Measurements from ENCODE around the gene OR2T2.
"Not testable (repeated sequence)": the region's sequence is repeated elsewhere in the genome, so short reads cannot be mapped to it uniquely, and the experiment has no call there.

The OR2T2 gene, protein sequence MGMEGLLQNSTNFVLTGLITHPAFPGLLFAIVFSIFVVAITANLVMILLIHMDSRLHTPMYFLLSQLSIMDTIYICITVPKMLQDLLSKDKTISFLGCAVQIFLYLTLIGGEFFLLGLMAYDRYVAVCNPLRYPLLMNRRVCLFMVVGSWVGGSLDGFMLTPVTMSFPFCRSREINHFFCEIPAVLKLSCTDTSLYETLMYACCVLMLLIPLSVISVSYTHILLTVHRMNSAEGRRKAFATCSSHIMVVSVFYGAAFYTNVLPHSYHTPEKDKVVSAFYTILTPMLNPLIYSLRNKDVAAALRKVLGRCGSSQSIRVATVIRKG

DNA sequence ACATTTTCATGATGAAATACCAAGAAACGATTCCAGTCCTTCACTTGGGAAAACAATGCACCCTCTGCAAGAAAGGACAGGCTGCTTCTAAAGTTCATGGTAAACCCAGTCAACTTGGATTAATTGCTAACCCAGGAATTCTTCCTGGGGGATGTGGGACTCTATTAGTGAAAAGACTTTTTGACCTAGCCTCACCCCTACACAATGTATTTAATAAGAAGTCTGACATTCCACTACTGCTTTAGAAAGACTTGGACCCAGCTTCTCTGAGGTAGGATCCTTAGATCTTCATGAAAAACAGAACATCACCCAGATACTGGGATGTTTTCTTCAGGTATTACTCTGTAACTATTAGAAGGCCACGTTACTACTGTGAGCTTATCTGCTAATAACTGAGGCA, at the start of gene OR2T2:
TSS of gene OR2T2 (plus strand) at position 239 of the 400 bp plus-strand sequence. CDS start 7,161 bp downstream, outside the sequence.
- not testable (repeated sequence) for DNase-seq

GRCh38 chr1:248402748-248403147, 42.7 kb upstream of the OR2T2 start, which contains the start of gene OR2T1:
Gene OR2T1 (plus strand): TSS chr1:248403048. CDS start chr1:248406148, 3,100 bp downstream.
- no peak for DNase-seq

DNA sequence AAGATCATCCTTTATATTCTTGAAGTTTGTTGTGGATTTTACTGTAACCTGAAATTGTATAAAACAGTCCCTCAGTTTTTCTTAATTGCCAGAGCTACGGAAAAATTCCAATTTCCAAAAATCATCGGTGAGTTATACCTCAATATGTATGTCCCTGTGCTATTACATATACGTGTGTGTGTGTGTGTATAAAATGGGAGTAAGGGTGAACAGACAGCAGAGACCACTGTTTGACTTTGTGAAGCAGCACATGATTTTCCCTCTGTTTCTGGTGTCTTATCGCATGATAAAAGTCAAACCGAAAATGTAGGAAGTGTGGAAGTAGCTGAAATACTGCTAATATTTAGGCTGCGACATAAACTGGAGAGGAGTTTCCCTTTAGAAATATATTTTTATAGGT, 41.4 kb upstream of the OR2T2 start:
- no peak for DNase-seq

- DNase-seq, result no peak
Measured at GRCh38 chr1:248406721-248407692, 38.4 kb upstream of the OR2T2 start.

- no peak for DNase-seq
Measured at GRCh38 chr1:248416226-248416625, 29.2 kb upstream of the OR2T2 start.

DNA sequence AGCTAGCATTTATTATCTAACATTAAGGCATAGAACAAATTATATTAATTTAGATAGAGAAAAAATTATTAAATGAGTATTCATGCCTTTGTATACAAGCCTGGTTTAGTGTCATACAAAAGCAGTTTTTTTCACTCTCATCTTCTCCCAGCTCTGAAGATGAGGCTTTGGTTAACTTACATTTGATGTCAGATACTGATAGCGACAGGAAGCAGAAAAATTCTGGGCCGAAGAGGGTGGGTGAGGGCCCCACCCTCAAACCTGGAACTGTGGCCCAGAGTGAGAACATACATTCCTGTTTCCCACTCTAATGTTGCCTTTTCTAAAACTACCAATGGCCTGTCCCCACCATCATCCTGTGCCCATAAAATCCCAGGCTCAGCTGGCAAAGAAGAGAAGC, 27.6 kb upstream of the OR2T2 start:
- DNase-seq, result no peak

GRCh38 chr1:248421384-248421783, 24.1 kb upstream of the OR2T2 start:
- DNase-seq, result no peak

DNA sequence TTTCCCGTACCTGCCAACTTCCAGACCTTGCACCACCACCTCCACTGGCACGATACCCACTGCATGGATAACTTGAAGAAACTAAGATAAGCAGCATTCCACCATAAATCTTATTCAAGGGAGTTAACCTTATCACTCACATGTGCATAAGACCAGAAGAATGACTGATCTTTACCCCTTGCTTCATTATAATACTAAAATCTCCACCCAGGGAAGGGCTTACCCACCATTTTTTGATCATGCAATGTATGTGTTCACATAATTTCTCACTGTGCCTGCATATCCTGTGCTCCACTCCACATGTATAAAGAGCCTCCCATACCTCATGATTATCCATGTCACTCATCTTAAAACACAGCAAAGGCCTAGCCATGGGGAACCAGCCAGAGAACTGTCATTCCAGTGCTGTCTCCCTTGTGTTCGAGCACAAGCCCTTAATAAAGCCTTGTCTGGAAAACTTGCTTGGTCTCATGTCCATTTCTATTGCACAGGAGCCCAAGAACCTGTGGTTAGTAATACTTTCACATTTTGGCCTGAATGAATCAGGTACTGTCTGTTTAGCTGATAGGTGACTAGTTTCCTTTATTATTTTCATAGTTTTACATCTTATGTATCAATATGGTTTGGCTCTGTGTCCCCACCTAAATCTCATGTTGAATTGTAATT, 17.8 kb upstream of the OR2T2 start:
- DNase-seq, result not testable (repeated sequence)

GRCh38 chr1:248428192-248428533, 17.3 kb upstream of the OR2T2 start:
- not testable (repeated sequence) for DNase-seq

DNA sequence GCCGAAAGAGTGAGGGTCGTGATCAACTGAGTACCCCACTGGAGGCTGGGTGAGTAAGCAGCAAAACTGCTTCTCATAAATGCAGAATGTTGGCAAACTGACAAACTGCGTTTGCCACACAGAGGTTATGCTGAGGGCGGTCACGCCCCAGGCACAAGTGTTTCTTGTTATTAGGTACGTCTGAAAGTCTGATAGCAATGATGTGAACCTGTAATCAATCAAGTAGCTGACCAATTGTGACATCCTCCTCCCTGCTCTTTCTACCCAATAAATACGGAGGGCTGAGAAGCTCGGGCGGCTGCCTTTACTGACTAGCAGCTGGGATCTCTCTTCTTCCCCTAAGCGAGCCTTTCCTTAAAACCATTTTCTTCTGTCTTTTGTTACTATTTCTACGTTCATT, 13.8 kb upstream of the OR2T2 start:
- DNase-seq, result not testable (repeated sequence)

GRCh38 chr1:248432201-248432600, 13.2 kb upstream of the OR2T2 start:
- not testable (repeated sequence) for DNase-seq

GRCh38 chr1:248433811-248434415, 11.5 kb upstream of the OR2T2 start:
- DNase-seq, result not testable (repeated sequence)

- DNase-seq, result not testable (repeated sequence)
Measured at GRCh38 chr1:248434913-248435312, 10.5 kb upstream of the OR2T2 start.

DNA sequence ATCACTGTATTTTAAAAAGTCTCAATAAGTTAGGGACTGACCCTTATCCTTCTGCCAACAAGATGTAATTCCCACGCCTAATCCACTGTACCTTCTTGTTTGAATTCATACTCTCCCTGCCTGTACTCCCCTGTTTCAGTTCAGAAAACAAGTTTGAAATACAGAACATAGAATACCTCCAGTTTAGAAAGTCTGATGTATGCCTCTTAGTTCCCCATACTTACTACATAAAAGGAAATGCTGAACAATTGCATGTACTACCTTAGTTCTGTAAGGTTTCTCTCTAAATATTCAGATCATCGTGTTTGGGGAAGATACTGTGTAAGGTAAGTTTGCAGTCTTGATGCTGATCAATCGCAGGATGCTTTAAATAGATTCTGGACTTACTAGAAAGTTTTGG, 9.1 kb upstream of the OR2T2 start:
- DNase-seq, result not testable (repeated sequence)

GRCh38 chr1:248438668-248439067, 6.8 kb upstream of the OR2T2 start:
- DNase-seq, result not testable (repeated sequence)

DNA sequence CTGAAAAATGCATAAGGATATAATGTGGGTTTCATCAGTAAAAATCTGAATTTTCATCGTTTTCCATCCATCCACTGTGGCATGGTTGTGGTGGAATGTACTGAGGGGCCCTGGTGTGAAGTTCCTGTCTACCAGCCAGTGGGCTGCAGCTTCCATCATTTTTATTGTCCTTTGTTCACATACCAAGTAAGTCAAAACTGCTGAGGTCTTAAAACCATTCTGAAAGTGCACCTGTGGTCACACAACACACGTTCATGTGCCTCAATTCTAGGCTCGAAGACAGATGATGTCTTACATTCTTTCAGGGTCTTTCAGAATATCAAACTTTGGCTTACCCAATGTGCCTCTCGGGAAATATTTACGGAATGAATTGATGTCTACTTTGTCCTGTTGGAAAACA, 6.2 kb upstream of the OR2T2 start:
- not testable (repeated sequence) for DNase-seq

DNA sequence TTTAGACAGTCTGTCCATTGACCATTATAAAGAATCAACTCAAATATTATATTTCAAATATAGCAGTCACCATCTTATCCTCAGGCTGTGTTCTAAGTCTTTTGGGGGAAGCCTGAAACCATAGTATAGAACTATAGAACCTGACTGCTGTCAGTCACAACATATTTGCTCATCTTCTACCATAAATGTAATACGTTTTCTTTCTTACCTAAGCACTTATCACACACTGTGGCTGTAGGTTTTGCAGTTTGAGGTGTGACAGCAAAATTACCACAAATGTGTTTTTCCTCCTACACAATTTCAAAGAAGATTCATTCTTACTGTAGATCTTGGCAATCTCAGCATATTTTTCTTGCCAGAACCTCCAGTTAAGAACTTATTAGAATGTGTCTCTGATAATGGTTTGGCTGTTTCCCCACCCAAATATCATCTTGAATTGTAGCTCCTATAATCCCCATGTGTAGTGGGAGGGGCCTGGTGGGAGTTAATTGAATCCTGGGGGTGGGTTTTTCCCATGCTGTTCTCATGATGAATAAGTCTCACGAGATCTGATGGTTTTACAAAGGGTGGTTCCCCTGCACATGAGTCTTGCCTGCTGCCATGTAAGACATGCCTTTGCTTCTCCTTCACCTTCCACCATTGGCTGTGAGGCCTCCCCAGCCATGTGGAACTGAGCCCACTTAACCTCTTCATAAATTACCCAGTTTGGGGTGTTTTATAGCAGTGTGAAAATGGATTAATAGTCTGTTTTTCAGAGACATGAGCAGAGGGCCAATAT, 2.7 kb upstream of the OR2T2 start:
- DNase-seq, result not testable (repeated sequence)

DNA sequence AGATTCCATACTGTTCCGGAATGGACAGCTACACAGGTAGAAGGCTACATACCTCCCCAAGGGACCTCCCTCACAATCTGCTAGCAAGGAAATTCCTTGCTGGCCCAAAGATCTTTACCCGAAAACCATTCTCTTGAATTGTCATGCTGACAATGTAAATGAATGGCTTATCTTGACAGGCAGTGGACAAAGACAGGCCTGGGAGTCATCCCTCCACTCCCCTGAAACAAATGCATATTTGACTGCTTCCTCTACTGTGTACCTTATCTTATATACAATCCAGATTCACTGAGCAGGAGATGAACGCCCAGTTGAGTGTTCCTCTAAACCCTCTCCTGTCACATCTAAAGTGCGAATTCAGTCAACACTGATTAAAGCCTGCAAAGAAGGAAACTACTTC, 834 bp upstream of the OR2T2 start:
- DNase-seq, result not testable (repeated sequence)

GRCh38 chr1:248448409-248449074, 3.1 kb downstream of the OR2T2 start:
- not testable (repeated sequence) for DNase-seq

DNA sequence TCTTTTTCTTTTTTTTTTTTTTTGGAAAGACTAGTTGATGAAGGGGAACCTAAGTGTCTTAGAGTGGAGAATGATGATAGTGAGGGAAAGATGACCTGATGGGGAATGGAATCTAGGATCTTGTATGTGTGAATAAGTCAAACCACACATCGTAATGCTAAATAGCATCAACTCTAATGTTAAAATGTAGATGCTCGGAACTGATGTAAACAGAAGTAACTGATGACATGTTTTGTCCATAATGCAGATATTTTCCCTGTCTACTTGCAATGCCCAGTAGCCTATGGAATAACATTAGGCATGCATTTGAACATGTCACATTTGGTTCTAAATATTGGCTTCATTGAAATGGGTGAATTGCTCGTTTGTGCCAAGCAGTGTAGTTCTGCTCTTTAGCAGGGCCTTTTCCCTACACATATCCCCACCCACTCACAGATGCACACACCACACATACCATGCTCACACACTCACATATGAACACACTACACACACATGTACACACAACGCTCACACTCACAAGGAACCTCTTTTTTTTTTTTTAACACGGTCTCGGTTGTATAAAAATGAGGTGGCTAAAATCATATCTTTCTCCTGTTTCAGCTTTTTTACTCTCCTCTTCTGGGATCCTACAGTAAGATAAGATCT, 4.5 kb downstream of the OR2T2 start:
- DNase-seq, result not testable (repeated sequence)
